ENCODE measurements around the gene VPS25.

DNA sequence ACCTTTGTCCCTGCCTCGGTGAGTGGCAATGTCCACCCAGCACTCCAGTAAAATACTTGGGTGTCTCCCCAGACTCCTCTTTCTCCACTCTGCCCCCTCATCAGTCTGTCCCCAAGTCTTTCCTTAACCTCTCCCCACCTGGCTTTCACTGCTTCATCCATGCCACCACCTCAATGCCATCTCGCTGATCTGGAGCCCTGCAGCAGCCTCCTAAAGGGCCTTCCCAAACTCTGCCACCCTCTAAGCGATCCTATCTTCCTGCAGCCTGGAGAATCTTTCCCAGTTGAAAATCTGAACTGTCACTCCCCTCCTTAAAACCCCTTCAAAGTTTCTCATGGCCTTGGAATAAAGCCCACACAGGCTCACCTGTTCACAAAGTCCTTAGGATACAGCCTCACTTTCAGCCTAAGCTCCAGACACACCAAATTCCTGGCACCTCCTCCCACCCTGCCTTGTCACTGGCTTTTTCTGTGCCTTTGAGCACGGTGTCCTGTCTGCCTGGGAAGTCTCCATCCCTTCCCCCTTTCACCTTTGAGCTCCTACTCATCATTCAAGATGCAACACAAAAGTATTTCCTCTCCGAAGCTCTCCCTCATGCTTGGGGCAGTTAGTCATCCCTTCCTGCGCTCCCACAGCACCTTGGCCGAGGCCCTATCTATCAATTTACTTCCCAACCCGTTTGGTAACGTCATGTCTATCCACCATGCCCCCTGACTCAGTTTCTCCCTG is 10.0 kb downstream of the VPS25 start:
- TF ChIP-seq, protein P1, sequence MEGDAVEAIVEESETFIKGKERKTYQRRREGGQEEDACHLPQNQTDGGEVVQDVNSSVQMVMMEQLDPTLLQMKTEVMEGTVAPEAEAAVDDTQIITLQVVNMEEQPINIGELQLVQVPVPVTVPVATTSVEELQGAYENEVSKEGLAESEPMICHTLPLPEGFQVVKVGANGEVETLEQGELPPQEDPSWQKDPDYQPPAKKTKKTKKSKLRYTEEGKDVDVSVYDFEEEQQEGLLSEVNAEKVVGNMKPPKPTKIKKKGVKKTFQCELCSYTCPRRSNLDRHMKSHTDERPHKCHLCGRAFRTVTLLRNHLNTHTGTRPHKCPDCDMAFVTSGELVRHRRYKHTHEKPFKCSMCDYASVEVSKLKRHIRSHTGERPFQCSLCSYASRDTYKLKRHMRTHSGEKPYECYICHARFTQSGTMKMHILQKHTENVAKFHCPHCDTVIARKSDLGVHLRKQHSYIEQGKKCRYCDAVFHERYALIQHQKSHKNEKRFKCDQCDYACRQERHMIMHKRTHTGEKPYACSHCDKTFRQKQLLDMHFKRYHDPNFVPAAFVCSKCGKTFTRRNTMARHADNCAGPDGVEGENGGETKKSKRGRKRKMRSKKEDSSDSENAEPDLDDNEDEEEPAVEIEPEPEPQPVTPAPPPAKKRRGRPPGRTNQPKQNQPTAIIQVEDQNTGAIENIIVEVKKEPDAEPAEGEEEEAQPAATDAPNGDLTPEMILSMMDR (IDR thresholded peaks at IDR 0.05; ENCODE audit: poor library complexity, severe bottlenecking): no peak
- no peak for TF ChIP-seq EP300 (conservative IDR thresholded peaks at IDR 0.05; ENCODE audit: poor library complexity, severe bottlenecking)
